RKO (cell line): ENCODE results near the gene TRPM8.

Source experiments
- DNase-seq: peaks from one replicate; pipeline ENCODE4 v3.0.0-alpha.2; 2016; ENCODE audit warnings: low spot score

TRPM8 gene

DNA sequence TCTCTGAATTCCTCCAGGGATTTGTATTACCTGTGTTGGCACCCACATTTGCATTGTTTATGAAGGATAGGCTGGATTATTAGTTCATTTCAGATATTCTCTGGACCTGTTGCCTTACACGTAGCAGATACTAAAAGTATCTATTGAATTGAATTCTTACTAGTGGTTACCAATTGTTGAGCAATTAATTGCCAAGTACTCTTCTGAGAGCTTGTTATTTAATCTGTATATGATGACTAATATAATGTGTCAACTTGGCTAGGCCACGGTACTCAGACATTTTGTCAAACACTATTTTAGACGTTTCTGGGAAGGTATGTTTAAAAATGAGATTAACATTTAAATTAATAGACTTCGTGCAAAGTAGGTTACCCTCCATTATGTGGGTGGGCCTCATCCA lies 130.9 kb downstream of the TRPM8 start:
- no peak for DNase-seq

DNA sequence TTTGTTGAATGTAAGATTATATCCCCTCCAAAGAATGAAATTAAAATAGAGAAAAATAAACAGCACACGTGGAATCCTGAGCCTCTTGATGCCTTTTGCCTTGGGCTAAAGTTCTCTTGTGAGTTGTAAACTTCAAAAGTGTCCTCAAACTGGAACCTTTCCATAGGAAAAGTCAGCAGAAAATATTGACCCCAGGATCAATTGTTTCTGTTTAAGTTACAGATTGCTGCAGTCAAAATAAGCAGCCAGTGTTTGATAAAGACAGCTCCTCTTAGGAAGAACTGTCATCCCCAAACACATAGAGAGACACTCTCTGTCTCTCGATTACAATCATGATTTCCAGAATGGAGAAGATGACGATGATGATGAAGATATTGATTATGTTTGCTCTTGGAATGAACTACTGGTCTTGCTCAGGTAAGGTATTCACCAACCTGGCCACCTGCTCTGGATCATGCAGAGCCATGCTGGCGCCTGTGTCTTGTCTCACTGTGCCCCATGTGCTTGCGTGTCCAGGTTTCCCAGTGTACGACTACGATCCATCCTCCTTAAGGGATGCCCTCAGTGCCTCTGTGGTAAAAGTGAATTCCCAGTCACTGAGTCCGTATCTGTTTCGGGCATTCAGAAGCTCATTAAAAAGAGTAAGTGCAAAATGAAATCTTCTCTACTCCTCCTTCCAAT lies 133.4 kb downstream of the TRPM8 start, which contains the start of gene SPP2:
TSS of gene SPP2 (plus strand) at position 248 of the 681 bp plus-strand sequence. CDS start at position 333, 85 bp downstream.
- DNase-seq = no peak

DNA sequence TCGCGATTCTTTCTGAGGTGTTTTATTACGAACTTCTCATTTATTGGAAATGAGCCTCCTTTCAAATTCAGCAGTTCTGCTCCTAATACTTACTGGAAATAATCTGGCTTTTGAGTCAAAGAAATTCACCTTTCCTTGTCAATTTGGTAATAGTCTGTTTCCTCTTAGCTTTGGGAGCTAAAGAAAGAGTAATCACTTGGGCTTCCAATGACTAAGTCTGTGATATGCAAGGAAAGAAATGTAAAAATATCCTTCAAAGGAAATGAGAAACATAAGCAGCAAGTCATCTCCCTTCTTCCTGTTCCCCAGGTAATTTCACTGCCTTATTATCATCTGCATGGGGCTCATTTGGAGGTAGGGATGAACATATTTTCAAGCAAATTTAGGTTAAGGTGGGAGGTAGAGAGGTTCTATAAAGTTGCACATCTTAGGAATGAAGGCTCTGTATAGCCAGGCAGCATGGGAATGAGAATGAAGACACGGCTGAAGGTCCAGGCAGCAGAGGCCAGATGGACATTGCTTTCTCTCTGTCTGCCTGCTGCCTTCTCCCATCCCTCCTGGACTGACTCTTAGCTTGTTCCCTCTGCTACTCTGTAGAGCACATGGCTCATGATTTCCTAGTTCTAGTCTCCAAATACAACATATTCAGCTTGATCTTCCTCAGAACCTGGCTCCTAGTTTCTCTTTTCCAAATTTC lies 134.3 kb downstream of the TRPM8 start:
- no peak for DNase-seq

DNA sequence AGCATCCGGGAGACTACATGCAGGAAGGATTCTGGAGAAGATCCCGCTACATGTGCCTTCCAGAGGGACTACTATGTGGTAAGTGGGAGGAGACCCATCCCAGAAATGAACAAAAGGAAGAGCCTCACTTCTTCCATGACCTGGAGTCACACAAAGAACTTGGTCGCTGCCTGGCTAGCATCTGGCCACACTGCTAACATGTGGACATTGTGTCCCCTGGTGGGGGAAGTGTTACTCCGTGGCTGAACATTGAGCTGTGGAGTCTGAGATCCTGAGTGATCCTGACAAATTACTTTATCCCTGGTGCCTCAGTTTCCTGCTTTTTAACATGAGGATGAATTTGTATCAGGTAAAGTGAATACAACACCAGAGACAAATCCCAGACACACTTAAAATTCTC lies 141.7 kb downstream of the TRPM8 start:
- DNase-seq = no peak

DNA sequence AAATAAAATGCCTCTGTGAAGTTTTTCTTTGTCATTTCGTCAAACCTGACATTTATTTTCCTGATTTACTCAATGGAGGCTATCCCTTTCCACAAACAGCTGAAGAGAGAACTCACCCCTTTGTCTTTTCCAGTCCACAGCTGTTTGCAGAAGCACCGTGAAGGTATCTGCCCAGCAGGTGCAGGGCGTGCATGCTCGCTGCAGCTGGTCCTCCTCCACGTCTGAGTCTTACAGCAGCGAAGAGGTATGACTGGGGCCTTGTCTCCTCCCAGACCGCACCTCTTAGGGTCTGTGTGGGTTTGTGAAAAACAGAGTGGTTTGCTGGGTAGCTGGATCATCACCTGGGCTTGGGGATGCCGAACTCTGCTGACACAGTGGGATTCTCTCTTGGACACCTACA lies 143.1 kb downstream of the TRPM8 start:
- no peak for DNase-seq

DNA sequence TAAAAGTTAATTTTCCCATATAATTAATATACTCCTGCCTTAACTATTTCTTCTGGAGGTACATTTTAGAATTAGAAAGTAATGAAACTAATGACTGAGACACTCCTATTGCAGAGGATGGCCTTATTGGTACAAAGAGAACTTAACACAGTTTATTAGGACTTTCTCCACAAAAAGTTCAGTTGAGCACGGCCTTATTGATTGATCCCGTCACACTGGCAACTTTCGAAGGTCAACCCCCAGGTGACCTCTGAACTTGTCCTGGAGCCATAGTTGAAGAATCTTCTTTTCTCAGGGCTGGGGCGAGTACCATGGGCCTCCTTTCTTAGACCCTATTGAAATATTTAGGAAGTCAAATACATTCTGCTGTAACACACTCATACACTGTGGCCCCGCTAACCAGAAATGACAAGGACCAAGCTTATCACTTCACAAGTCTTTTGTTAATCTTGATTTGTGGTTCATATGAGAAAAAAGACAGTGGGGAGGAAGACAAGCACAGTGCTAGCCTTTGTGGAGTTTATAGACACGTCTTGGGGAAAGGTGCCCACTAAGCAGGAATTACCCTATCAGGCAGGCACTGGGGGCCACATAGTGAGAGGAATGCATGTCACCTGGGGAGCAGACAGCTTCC lies 144.6 kb downstream of the TRPM8 start:
- no peak for DNase-seq

DNA sequence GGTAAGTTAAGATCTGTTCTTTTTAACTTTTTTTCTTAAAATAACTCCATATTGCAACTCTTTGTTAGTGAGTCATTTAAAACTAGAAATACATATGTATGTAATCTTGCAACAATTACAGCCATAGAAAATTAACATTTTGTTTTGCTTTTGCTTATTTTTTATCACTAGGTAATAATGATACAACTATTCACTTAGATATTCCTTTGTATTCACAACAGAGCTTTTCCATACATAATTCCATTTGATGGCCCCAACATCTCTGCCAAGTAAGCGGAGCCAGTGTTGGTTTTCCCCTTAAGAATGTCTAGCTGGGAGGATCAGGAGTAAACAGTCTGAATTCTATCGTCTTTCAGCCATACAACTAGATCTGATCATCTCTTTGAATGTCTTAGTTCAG lies 149.4 kb downstream of the TRPM8 start:
- no peak for DNase-seq
